HG03103 (cell line): ENCODE data around the gene TRDMT1.

Source experiments
- ATAC-seq: cut with Tn5 transposase; IDR thresholded peaks from one replicate; pipeline ENCODE4 v1.9.1; 2021; ENCODE audit warnings: low read depth; ENCODE audit not compliant: unreplicated experiment

TRDMT1 gene

DNA sequence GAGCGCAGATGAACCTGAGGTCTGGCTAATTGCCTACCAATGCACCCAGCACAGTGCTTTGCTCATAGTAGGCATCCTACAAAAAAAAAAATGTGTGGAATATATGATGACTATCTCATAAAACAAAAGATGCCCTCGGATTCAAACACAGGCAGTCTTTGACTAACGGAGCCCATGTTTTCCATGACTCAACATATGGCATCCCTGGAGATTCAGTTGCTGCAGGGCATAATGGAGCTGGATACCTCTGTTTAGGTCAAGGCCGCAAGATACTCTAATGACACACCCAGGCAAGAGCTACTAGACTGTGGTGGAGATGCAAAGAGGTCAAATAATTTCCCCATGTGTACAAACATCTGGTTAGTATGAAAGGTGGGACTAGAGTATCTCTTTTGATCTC lies 88.1 kb downstream of the TRDMT1 start:
- ATAC-seq: no peak

DNA sequence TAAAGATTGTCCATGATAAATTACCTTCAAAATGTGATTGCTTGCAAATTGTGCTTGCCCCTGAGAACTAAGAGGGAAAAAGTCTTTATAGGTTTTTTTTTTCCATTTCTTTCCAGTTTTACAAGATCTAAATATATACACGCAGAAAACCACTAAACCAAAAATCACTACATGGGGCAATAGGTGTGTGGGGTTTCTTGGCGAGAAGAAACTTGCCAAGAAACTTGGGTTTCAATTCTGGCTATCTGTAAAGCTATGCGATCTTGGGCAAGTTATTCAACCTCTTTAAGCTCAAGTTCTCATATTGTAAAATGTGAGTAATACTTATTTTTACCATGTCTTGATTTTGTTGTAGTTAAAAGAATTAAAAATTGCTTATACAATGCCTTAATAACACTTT lies 88.9 kb downstream of the TRDMT1 start:
- ATAC-seq: no peak

DNA sequence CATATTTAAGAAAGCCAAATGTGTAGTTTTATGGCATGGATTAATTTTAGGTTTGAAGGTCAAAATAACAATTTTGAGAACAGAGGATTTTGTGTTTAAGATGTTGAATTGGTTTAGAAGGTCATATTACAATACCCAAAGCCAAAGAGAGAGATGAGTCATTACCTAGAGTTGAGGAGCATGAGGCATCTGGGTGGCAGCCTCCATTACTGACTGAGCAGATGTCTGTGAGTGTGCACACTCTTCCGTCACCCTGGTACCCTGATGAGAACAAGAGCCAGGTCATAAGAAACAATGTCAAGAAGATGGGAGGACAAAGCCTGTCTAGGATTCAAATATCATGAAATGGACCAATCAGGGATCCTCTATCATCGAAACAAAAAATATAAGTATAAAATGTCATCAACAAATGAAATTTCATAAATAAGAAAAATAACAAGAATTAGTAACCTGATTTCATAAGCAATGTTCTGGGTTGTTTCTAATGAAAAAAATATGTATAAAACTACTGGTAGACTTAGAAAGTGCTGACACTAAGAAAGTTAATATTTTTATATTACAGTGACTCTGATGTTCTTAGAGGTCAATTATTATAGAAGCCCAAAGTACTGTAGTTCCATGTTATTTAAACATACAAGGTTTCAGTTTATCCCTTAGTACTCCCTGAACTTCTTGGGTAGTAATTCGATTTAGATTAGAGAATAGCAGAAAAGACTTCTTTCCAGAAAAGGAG lies 91.8 kb downstream of the TRDMT1 start:
- ATAC-seq: no peak

DNA sequence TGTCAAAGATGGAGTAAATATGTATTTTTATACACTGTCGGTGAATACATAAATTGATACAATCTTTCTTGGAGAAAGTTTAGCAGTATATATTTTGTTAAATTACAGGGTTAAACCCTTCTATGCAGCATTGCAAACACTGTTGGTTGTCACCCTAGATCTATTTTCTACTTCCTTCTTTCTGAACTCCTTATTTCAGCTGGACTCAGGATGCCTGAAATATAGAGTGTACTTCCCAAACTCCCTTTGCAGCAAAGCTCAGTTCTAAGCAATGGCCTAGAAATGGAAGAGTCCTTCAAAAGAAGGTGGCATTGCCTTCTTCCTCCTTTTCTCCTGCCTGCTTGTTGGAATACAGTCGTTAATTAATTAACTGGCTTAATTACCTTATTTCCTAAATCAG lies 92.4 kb downstream of the TRDMT1 start:
- ATAC-seq: no peak

DNA sequence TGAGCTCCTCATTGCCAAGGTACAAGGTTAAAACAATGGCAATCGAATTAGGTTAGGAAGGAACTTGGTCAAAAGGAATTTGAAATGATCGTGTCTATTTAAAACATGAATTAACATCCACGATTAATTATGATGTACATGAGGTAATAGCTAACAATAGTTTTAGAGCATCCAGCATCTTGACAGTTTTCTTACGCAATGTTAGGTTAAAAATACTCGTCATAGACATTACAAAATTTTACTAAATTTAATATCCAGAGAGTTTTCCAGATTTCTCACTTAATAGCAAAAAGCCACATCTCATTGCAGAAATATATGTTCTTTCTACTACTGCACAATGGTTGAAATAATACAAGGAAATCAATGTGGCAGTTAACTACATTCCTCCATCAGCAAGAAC lies 94.5 kb downstream of the TRDMT1 start:
- ATAC-seq: no peak

DNA sequence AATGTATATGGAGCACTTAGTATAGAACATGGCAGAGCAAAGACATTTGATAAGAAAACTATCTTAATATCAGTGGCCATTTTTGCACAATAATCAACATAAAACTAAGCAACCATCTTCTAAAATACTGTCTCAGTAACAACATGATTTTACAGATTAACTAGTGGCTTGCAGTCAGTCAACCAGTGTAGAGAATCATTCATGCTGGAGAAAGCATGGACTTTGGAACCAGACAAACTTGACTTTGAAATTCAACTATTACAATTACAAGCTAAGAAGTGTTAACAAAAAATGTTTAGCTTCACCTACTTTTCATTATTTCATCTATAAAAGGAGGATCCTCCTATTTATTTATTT lies 99.6 kb downstream of the TRDMT1 start:
- no peak for ATAC-seq

DNA sequence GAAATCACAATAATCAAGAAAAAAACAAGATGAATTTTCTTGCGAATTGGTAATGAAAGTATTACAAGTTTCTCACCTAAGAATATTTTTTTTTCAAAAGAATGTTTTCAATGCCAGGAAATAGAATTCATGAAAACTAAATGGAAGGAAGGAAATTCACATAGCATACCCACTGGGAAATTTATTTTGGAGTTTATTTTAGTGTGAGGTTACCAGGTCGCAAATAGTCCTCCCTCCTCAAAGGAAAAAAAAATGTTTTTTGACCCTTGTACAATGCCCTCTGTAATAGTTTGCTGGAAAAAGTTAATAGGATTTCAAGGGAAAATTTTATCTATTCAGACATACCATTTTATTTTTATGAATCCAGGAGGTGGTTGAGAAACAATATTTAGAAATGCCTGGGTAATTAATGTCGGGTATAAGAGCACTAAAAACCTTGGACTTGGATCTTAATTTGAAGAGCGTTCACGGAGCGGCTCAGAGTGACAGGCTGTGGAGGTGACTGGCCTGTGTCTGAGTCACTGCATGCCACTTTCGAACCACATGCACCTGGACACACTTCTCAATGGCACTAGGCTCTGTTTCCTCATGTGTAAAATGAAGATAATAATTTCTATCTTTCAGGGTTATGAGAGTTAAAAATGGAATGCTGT lies 100.1 kb downstream of the TRDMT1 start:
- no peak for ATAC-seq

DNA sequence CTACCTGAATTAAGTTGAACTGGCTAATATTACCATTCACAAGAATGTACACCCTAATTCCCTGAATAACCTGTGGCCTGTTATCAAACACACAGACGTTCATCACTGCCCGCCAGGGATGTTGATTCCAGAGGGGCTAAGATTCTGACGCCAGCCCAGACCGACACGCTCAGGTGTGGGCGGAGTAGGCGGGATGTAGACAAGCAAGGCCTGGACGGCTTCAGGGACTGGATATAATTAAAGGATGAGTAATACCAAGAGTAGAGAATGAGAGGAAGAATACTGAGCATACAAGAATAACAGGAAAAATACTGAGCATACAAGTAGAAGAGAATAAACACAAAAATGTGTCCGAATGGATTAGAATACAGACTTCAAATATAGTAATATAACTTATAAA lies 100.9 kb downstream of the TRDMT1 start:
- no peak for ATAC-seq

DNA sequence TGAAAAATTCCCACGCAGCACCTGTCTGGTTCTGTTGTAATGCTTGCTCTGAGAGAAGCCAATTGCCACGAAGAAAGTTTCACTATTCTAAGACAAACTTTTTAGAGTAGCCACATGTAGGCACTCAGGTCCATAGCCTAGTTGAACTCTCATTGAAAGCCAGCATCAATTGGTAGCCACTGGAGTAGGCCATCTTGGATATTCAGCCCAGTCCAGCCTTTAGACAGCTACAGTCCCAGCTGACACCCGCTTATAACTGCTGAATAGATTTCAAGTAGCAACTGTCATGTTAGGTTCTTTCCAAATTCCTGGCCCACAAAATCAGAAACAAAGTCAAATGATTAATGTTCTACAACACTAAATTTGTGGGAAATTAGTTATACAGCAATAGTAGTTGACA lies 103.5 kb downstream of the TRDMT1 start:
- no peak for ATAC-seq
